ENCODE results near the gene SNORC. TPM values are rescaled to one million over a fixed set of nuclear protein-coding genes. Genes with fewer than 3 reads are reported as not detected.
A peak's percentile ranks its signal among the peaks of the same experiment; 100 is the strongest.
"Not testable (repeated sequence)": the region's sequence is repeated elsewhere in the genome, so short reads cannot be mapped to it uniquely, and the experiment has no call there.

SNORC gene
- total RNA-seq, 1 experiment from 2014 or later, result 0.24 TPM

- no peak for DNase-seq (ENCODE audit: low read depth)
Measured at GRCh38 chr2:232896720-232897597, 26.9 kb downstream of the SNORC start.

- no peak for DNase-seq (ENCODE audit: low read depth)
Measured at GRCh38 chr2:232897598-232898408, 27.7 kb downstream of the SNORC start.

GRCh38 chr2:232898592-232899543 lies 28.8 kb downstream of the SNORC start:
- peak; percentile 47 for DNase-seq (ENCODE audit: low read depth)

GRCh38 chr2:232900811-232901735 lies 31.0 kb downstream of the SNORC start:
- no peak for DNase-seq (ENCODE audit: low read depth)

- DNase-seq (ENCODE audit: low read depth), result peak; percentile 98
Measured at GRCh38 chr2:232901736-232902578, 31.9 kb downstream of the SNORC start.

- DNase-seq (ENCODE audit: low read depth), result peak; percentile 45
Measured at GRCh38 chr2:232903989-232904388, 33.9 kb downstream of the SNORC start.

GRCh38 chr2:232906867-232907717 lies 37.0 kb downstream of the SNORC start:
- not testable (repeated sequence) for DNase-seq (ENCODE audit: low read depth)

- DNase-seq (ENCODE audit: low read depth), result not testable (repeated sequence)
Measured at GRCh38 chr2:232907718-232908085, 37.6 kb downstream of the SNORC start.

GRCh38 chr2:232908695-232909094 lies 38.6 kb downstream of the SNORC start:
- no peak for DNase-seq (ENCODE audit: low read depth)

GRCh38 chr2:232910376-232910775 lies 40.3 kb downstream of the SNORC start:
- no peak for DNase-seq (ENCODE audit: low read depth)

- no peak for DNase-seq (ENCODE audit: low read depth)
Measured at GRCh38 chr2:232911712-232912277, 41.7 kb downstream of the SNORC start.

- no peak for DNase-seq (ENCODE audit: low read depth)
Measured at GRCh38 chr2:232913903-232914302, 43.8 kb downstream of the SNORC start.

- DNase-seq (ENCODE audit: low read depth), result no peak
Measured at GRCh38 chr2:232919141-232919540, 49.1 kb downstream of the SNORC start.

GRCh38 chr2:232920055-232920454 lies 50.0 kb downstream of the SNORC start:
- no peak for DNase-seq (ENCODE audit: low read depth)

GRCh38 chr2:232920760-232921159 lies 50.7 kb downstream of the SNORC start:
- DNase-seq (ENCODE audit: low read depth), result no peak

GRCh38 chr2:232924433-232924832 lies 54.4 kb downstream of the SNORC start:
- no peak for DNase-seq (ENCODE audit: low read depth)

- no peak for DNase-seq (ENCODE audit: low read depth)
Measured at GRCh38 chr2:232925153-232925820, 55.2 kb downstream of the SNORC start.

GRCh38 chr2:232925821-232926156 lies 55.7 kb downstream of the SNORC start:
- no peak for DNase-seq (ENCODE audit: low read depth)
